ENCODE data around the gene SPRYD3. TPM values are rescaled to one million over a fixed set of nuclear protein-coding genes. Genes with fewer than 3 reads are reported as not detected.

Gene SPRYD3
- total and polyA plus RNA-seq, 9 donors = 15.2 to 23.6 (median 20.1) TPM

DNA sequence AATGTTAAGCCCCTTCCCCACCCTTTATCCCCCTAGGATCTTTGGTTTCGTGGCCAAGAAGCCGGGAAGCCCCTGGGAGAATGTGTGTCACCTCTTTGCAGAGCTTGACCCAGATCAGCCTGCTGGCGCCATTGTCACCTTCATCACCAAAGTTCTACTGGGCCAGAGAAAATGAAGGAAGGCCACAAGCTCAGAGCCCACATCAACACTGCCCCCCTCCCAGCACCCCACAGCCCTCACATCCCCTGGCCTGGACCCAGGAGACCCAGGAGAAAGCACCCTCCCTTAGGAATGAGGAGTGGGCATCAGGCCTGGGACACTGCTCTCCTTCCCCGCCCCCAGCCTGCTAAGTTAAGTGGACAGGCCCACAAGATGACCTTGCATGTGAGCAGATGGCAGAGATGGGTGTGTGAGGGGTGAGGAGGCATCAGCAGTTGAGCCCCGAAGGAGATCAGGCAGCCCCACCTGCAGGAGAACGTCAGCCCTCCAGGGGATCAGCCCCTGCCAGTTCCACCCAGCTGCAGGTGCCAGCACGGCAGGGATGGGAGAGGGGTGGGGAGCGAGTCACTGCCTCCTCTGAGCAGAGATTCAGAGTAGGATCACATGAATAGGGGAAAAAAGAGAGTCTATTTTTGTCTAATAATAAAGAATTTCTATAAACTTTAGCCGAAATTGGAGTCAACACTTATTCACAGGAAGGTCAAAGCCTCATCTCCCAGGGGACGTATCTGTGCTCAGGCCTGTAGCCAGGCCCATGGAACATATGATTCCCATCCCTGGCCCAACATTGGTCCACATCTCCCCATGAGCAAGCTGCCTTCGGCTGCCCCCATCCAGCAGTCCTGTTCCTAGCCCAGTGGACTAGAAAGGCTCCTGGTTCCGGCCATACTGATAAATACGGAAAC is 15.2 kb downstream of the SPRYD3 start:
- H3K4me3 ChIP-seq (ENCODE audit: low read length) = no peak overlapping the region
- DNase-seq = peak; percentile 93
- H3K27ac ChIP-seq (ENCODE audit: low read length) = peak overlapping the region; percentile 83
- peaks cover 90% of the 10 kb centered on the region for H3K36me3 ChIP-seq (ENCODE audit: control insufficient read depth, insufficient read depth, low read length)
- H3K4me1 ChIP-seq (ENCODE audit: control insufficient read depth, insufficient read depth, low read length) = peaks cover 88% of the 10 kb centered on the region
- WGBS (ENCODE audit: insufficient coverage) = 28% methylated on average over 7 of the region's 13 CpGs
- no peaks in the 10 kb centered on the region for H3K9me3 ChIP-seq (replicated peaks; ENCODE audit: control insufficient read depth, low read depth, low read length)
- H3K27me3 ChIP-seq (ENCODE audit: control insufficient read depth, insufficient read depth, low read length) = no peaks in the 10 kb centered on the region

DNA sequence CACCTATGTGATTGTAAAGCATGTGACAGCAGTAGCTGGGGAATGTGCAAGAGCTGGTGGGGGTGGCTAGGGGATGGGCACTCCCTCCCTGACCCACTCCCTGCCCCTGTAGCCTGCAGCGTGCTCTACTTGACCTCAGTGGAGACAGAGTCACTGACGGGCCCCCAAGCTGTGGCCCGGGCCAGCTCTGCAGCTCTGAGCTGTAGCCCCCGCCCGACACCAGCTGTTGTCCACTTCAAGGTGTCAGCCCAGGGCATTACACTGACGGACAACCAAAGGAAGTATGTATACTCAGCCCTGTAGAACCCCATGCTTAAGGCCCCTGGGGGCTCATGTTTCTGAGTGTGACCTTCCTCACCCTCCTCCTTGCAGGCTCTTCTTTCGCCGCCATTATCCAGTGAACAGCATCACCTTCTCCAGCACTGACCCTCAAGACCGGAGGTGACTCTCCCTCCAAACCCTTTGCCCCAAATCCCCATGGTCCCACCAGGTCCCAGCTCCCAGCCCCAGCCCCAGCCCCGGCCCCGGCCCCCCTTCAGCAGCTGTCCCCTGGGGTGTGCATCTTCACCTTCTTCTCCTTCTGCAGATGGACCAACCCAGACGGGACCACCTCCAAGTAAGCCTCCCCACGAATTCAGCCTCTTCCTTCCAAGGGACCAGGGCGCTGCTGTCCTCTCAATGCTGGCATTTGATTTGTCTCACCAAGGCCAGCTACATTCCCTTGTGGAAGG is 16.0 kb downstream of the SPRYD3 start:
- Histone ChIP-seq H3K4me3 (ENCODE audit: low read length) (no peak overlapping the region), H3K36me3 (ENCODE audit: control insufficient read depth, insufficient read depth, low read length) (peaks cover 93% of the 10 kb centered on the region), H3K27me3 (ENCODE audit: control insufficient read depth, insufficient read depth, low read length) (no peaks in the 10 kb centered on the region), H3K4me1 (ENCODE audit: control insufficient read depth, insufficient read depth, low read length) (peaks cover 87% of the 10 kb centered on the region), H3K27ac (ENCODE audit: low read length) (peak overlapping the region; percentile 83), H3K9me3 (replicated peaks; ENCODE audit: control insufficient read depth, low read depth, low read length) (no peaks in the 10 kb centered on the region)
- 53% methylated on average over 12 of the region's 14 CpGs for WGBS (ENCODE audit: insufficient coverage)
- peak; percentile 56 for DNase-seq

DNA sequence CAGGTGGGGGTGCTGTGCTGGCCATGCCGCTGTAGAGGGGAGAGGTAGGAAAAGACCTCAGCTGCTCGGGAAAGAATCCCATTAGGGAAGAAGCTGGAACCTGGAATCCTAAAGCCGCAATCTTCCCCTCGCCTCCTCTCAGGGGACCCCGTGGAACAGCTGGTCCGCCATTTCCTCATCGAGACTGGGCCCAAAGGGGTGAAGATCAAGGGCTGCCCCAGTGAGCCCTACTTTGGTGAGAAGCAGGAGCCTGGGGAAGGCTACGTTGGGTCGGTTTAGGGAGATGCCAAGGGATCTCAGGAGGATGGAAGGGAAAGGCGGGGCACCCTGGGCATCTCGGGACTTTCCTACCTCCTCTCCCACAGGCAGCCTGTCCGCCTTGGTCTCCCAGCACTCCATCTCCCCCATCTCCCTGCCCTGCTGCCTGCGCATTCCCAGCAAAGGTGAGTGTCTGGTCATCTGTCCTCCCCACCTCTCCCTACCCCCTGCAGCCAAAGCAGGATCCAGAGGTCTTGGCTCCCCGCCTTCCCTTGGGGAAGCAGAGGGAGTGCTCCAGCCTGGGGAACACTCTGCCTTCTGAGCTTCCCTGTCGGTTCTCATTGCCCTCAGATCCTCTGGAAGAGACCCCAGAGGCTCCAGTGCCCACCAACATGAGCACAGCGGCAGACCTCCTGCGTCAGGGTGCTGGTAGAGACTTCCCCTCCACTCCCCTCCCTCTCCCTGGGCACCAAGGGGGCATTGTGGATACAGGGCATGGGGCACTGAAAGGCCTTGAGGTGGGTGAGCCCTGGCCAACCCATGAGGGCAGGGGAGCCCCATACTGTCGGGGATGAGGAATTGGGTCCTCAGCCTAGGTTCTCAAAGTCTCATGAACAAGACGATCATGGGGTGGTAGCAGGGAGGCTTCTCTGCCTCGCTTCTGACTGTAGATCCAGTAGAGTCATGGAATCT is 16.9 kb downstream of the SPRYD3 start:
- peaks cover 93% of the 10 kb centered on the region for H3K36me3 ChIP-seq (ENCODE audit: control insufficient read depth, insufficient read depth, low read length)
- no peaks in the 10 kb centered on the region for H3K27me3 ChIP-seq (ENCODE audit: control insufficient read depth, insufficient read depth, low read length)
- H3K27ac ChIP-seq (ENCODE audit: low read length) = peak overlapping the region; percentile 64
- WGBS (ENCODE audit: insufficient coverage) = 62% methylated on average over 9 of the region's 20 CpGs
- no peaks in the 10 kb centered on the region for H3K9me3 ChIP-seq (replicated peaks; ENCODE audit: control insufficient read depth, low read depth, low read length)
- DNase-seq = peak; percentile 31
- peaks cover 79% of the 10 kb centered on the region for H3K4me1 ChIP-seq (ENCODE audit: control insufficient read depth, insufficient read depth, low read length)
- H3K4me3 ChIP-seq (ENCODE audit: low read length) = no peak overlapping the region

DNA sequence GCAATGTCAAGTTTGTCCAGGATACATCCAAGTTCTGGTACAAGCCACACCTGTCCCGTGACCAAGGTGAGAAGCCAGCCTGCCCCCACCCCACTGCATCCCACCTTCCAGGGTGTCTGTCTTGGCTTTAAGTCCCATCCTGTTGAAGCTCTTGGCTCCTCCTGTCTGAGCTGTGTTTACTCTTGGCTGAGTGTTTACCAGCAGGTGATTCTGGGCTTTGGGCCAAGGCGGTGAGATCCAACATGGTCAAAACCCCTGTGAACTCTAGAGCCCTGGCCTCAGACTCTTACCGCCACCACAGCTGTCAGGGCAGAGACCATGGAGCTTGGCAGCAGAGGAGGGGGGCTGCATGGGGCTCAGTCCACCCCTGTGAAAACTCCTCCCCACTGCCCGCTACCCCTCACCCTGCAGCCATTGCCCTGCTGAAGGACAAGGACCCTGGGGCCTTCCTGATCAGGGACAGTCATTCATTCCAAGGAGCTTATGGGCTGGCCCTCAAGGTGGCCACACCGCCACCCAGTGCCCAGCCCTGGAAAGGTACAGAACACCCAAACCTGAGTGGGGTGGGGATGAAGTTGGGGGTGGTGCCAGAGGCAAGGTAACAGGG is 17.7 kb downstream of the SPRYD3 start:
- Histone ChIP-seq H3K9me3 (replicated peaks; ENCODE audit: control insufficient read depth, low read depth, low read length) (no peaks in the 10 kb centered on the region), H3K4me3 (ENCODE audit: low read length) (no peak overlapping the region), H3K27ac (ENCODE audit: low read length) (peak overlapping the region; percentile 35), H3K4me1 (ENCODE audit: control insufficient read depth, insufficient read depth, low read length) (peaks cover 72% of the 10 kb centered on the region), H3K27me3 (ENCODE audit: control insufficient read depth, insufficient read depth, low read length) (no peaks in the 10 kb centered on the region), H3K36me3 (ENCODE audit: control insufficient read depth, insufficient read depth, low read length) (peaks cover 99% of the 10 kb centered on the region)
- WGBS (ENCODE audit: insufficient coverage) = 57% methylated on average over 4 of the region's 5 CpGs
- DNase-seq = peak; percentile 54

DNA sequence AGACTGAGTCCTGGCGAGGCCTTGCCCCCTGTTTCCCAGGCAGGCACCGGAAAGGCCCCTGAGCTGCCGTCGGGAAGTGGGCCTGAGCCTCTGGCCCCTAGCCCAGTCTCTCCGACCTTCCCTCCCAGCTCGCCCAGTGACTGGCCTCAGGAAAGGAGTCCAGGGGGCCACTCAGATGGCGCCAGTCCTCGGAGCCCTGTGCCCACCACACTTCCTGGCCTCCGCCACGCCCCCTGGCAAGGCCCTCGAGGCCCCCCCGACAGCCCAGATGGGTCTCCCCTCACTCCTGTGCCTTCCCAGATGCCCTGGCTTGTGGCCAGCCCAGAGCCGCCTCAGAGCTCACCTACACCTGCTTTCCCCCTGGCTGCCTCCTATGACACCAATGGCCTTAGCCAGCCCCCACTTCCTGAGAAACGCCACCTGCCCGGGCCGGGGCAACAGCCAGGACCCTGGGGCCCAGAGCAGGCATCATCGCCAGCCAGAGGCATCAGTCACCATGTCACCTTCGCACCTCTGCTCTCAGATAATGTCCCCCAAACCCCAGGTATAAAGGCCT is 18.4 kb downstream of the SPRYD3 start:
- Histone ChIP-seq H3K27me3 (ENCODE audit: control insufficient read depth, insufficient read depth, low read length) (no peaks in the 10 kb centered on the region), H3K4me1 (ENCODE audit: control insufficient read depth, insufficient read depth, low read length) (peaks cover 65% of the 10 kb centered on the region), H3K4me3 (ENCODE audit: low read length) (no peak overlapping the region), H3K27ac (ENCODE audit: low read length) (peak overlapping the region; percentile 35), H3K36me3 (ENCODE audit: control insufficient read depth, insufficient read depth, low read length) (peaks cover 97% of the 10 kb centered on the region), H3K9me3 (replicated peaks; ENCODE audit: control insufficient read depth, low read depth, low read length) (no peaks in the 10 kb centered on the region)
- DNase-seq = peak; percentile 39
- WGBS (ENCODE audit: insufficient coverage) = 47% methylated on average over 9 of the region's 18 CpGs

DNA sequence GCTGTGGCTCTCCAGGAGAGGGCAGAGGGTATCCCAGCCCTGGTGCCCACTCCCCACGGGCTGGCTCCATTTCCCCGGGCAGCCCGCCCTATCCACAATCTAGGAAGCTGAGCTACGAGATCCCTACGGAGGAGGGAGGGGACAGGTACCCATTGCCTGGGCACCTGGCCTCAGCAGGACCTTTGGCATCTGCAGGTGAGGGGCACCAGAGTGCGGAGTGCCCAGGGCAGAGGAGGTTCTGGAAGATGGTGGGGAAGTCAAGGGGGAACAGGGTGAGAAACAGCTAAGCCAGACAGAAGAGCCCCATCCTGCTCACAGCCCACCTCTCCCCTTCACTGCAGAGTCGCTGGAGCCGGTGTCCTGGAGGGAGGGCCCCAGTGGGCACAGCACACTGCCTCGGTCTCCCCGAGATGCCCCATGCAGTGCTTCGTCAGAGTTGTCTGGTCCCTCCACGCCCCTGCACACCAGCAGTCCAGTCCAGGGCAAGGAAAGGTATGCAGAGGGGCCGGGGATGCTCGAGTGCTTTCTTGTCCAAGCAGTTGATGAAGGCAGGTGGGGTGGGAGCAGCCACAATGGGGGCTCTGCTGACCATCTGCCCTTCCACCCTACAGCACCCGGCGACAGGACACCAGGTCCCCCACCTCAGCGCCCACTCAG is 19.0 kb downstream of the SPRYD3 start:
- Histone ChIP-seq H3K4me3 (ENCODE audit: low read length) (no peak overlapping the region), H3K36me3 (ENCODE audit: control insufficient read depth, insufficient read depth, low read length) (peaks cover 97% of the 10 kb centered on the region), H3K27ac (ENCODE audit: low read length) (no peak overlapping the region), H3K9me3 (replicated peaks; ENCODE audit: control insufficient read depth, low read depth, low read length) (no peaks in the 10 kb centered on the region), H3K27me3 (ENCODE audit: control insufficient read depth, insufficient read depth, low read length) (no peaks in the 10 kb centered on the region), H3K4me1 (ENCODE audit: control insufficient read depth, insufficient read depth, low read length) (peaks cover 60% of the 10 kb centered on the region)
- no peak for DNase-seq
- WGBS (ENCODE audit: insufficient coverage) = 85% methylated on average over 13 of the region's 17 CpGs

DNA sequence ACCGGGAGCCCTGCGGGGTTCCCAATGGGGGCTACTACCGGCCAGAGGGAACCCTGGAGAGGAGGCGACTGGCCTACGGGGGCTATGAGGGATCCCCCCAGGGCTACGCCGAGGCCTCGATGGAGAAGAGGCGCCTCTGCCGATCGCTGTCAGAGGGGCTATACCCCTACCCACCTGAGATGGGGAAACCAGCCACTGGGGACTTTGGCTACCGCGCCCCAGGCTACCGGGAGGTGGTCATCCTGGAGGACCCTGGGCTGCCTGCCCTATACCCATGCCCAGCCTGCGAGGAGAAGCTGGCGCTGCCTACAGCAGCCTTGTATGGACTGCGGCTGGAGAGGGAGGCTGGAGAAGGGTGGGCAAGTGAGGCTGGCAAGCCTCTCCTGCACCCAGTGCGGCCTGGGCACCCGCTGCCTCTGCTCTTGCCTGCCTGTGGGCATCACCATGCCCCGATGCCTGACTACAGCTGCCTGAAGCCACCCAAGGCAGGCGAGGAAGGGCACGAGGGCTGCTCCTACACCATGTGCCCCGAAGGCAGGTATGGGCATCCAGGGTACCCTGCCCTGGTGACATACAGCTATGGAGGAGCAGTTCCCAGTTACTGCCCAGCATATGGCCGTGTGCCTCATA is 19.6 kb downstream of the SPRYD3 start:
- Histone ChIP-seq H3K4me1 (ENCODE audit: control insufficient read depth, insufficient read depth, low read length) (peaks cover 59% of the 10 kb centered on the region), H3K9me3 (replicated peaks; ENCODE audit: control insufficient read depth, low read depth, low read length) (no peaks in the 10 kb centered on the region), H3K27me3 (ENCODE audit: control insufficient read depth, insufficient read depth, low read length) (no peaks in the 10 kb centered on the region), H3K36me3 (ENCODE audit: control insufficient read depth, insufficient read depth, low read length) (peaks cover 95% of the 10 kb centered on the region), H3K27ac (ENCODE audit: low read length) (no peak overlapping the region), H3K4me3 (ENCODE audit: low read length) (no peak overlapping the region)
- no peak for DNase-seq
- 82% methylated on average over 17 of the region's 24 CpGs for WGBS (ENCODE audit: insufficient coverage)

DNA sequence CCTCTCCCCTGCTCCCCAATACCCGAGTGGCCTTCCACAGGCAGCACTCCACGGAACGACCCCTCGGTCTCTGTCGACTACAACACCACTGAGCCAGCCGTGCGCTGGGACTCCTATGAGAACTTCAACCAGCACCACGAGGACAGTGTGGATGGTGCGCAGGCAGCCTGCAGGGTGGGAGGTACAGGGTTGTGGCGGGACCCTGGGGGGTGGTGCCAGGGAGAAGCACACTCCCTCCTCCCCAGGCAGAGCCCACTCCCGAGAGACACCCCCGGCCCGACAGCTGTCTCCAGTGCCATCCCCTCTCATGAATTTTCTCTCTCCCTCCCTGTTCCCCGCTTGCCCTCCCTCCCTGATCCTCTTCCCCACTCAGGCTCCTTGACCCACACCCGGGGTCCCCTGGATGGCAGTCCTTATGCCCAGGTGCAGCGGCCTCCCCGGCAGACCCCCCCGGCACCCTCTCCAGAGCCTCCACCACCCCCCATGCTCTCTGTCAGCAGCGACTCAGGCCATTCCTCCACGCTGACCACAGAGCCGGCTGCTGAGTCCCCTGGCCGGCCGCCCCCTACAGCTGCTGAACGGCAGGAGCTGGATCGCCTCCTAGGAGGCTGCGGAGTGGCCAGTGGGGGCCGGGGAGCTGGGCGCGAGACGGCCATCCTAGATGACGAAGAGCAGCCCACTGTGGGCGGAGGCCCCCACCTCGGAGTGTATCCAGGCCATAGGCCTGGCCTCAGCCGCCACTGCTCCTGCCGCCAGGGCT is 20.3 kb downstream of the SPRYD3 start:
- DNase-seq = peak; percentile 49
- H3K27me3 ChIP-seq (ENCODE audit: control insufficient read depth, insufficient read depth, low read length) = no peaks in the 10 kb centered on the region
- H3K36me3 ChIP-seq (ENCODE audit: control insufficient read depth, insufficient read depth, low read length) = peaks cover 91% of the 10 kb centered on the region
- WGBS (ENCODE audit: insufficient coverage) = 60% methylated on average over 25 of the region's 35 CpGs
- H3K4me3 ChIP-seq (ENCODE audit: low read length) = no peak overlapping the region
- peaks cover 57% of the 10 kb centered on the region for H3K4me1 ChIP-seq (ENCODE audit: control insufficient read depth, insufficient read depth, low read length)
- no peak overlapping the region for H3K27ac ChIP-seq (ENCODE audit: low read length)
- H3K9me3 ChIP-seq (replicated peaks; ENCODE audit: control insufficient read depth, low read depth, low read length) = no peaks in the 10 kb centered on the region

Data from muscle of leg (tissue), 11 donors.